Smooth muscle cell (in vitro differentiated cells): ENCODE results near the gene GRK2. TPM values are rescaled to one million over a fixed set of nuclear protein-coding genes. Genes with fewer than 3 reads are reported as not detected.

Source experiments
- DNase-seq: peaks from one replicate; lab custom pipeline; 2025; ENCODE audit not compliant: unreplicated experiment; lab: John Stamatoyannopoulos, UW
- H2AFZ ChIP-seq: fragments of 200-600 bp; sonication (generic); 2 replicates; pipeline ENCODE4 v1.6.0; 2016; ENCODE audit warnings: antibody characterized with exemption, low read depth, mild to moderate bottlenecking
- H3F3A ChIP-seq: fragments of 200-600 bp; sonication (generic); 2 replicates; pipeline ENCODE4 v1.6.0; 2017; ENCODE audit warnings: antibody characterized with exemption, low read depth
- H3K27ac ChIP-seq: fragments of 200-600 bp; sonication (generic); 2 replicates; pipeline ENCODE4 v1.5.1; 2016; ENCODE audit warnings: low read depth, mild to moderate bottlenecking
- H3K27me3 ChIP-seq: fragments of 200-600 bp; sonication (generic); 2 replicates; pipeline ENCODE4 v1.6.1; 2016; ENCODE audit warnings: low read depth, mild to moderate bottlenecking
- H3K36me3 ChIP-seq: fragments of 200-600 bp; sonication (generic); 2 replicates; pipeline ENCODE4 v1.5.1; 2016; ENCODE audit warnings: low read depth
- H3K4me1 ChIP-seq: fragments of 200-600 bp; sonication (generic); 2 replicates; pipeline ENCODE4 v1.5.1; 2016; ENCODE audit warnings: low read depth
- H3K4me2 ChIP-seq: fragments of 200-600 bp; sonication (generic); 2 replicates; pipeline ENCODE4 v1.6.0; 2016; ENCODE audit warnings: mild to moderate bottlenecking
- H3K4me3 ChIP-seq: fragments of 200-600 bp; sonication (generic); 2 replicates; pipeline ENCODE4 v1.5.1; 2016; ENCODE audit warnings: mild to moderate bottlenecking
- H3K79me2 ChIP-seq: fragments of 200-600 bp; sonication (generic); 2 replicates; pipeline ENCODE4 v1.6.0; 2016; ENCODE audit warnings: low read depth, mild to moderate bottlenecking
- H3K9ac ChIP-seq: fragments of 200-600 bp; sonication (generic); 2 replicates; pipeline ENCODE4 v1.6.0; 2016; ENCODE audit warnings: low read depth
- H3K9me3 ChIP-seq: fragments of 200-600 bp; sonication (generic); replicated peaks from 2 replicates; pipeline ENCODE4 v1.5.1; 2016; ENCODE audit warnings: low read depth
- H4K20me1 ChIP-seq: fragments of 200-600 bp; sonication (generic); 2 replicates; pipeline ENCODE4 v1.6.0; 2016; ENCODE audit warnings: low read depth
- WGBS: methylation state at CpG from one replicate; pipeline ENCODE4 v1.1.7; 2016; ENCODE audit warnings: low lambda C conversion rate; 5-methylcytosine and 5-hydroxymethylcytosine counted together
- polyA plus RNA-seq: library from polyadenylated mRNA; unstranded; fragments of >200 nt; fragmentation: Nextera tagmentation; extraction: Ambion mirVana; gene quantifications from 2 replicates; pipeline ENCODE4 v1.2.1, GENCODE V29; 2016
- total RNA-seq: library from RNA; depleted of rRNA; stranded (reverse); fragments of >200 nt; gene quantifications from 2 replicates; pipeline ENCODE4 v1.2.3, GENCODE V29; 2014
- TF ChIP-seq, protein P1 (sequence below): fragments of 200-600 bp; sonication (generic); IDR thresholded peaks from 2 replicates; pipeline ENCODE4 v1.5.1; 2017; ENCODE audit warnings: borderline replicate concordance, mild to moderate bottlenecking, antibody characterized with exemption; ENCODE audit not compliant: insufficient read depth, poor library complexity, severe bottlenecking

The GRK2 gene
- total and polyA plus RNA-seq, 2 experiments from 2014 or later = 22.2 to 42.5 TPM

DNA sequence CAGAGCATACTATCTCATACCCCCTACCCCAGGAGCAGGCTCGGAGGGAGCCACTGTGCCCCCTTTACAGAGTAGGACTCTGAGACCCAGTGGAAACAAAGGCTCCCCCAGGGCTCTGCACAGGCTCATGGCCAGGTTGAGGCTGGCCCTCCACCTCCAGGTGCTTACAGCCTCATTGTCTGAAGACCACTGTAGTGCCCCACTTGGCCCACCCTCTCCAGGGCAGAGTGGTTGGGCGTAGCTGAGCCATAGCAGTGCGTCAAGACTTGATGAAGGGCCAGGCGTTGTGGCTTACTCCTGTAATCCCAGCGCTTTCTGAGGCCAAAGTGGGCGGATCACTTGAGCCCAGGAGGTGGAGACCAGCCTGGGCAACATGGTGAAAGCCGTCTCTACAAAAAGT, 24.5 kb downstream of the GRK2 start:
- no peak overlapping the region for H2AFZ ChIP-seq
- peaks cover 62% of the 10 kb centered on the region for H3K79me2 ChIP-seq
- H3K9ac ChIP-seq = no peak overlapping the region
- no peak for DNase-seq
- WGBS = 75% methylated on average over 7 of the region's 7 CpGs
- H3K4me2 ChIP-seq = peak overlapping the region; percentile 98
- H3F3A ChIP-seq = peaks cover 9% of the 10 kb centered on the region
- peak overlapping the region; percentile 38 for H3K27ac ChIP-seq
- TF ChIP-seq, protein P1, sequence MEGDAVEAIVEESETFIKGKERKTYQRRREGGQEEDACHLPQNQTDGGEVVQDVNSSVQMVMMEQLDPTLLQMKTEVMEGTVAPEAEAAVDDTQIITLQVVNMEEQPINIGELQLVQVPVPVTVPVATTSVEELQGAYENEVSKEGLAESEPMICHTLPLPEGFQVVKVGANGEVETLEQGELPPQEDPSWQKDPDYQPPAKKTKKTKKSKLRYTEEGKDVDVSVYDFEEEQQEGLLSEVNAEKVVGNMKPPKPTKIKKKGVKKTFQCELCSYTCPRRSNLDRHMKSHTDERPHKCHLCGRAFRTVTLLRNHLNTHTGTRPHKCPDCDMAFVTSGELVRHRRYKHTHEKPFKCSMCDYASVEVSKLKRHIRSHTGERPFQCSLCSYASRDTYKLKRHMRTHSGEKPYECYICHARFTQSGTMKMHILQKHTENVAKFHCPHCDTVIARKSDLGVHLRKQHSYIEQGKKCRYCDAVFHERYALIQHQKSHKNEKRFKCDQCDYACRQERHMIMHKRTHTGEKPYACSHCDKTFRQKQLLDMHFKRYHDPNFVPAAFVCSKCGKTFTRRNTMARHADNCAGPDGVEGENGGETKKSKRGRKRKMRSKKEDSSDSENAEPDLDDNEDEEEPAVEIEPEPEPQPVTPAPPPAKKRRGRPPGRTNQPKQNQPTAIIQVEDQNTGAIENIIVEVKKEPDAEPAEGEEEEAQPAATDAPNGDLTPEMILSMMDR = no peak
- peaks cover 5% of the 10 kb centered on the region for H3K9me3 ChIP-seq
- H3K27me3 ChIP-seq = no peaks in the 10 kb centered on the region
- H3K36me3 ChIP-seq = peaks cover 9% of the 10 kb centered on the region
- no peak overlapping the region for H3K4me3 ChIP-seq
- H3K4me1 ChIP-seq = peaks cover 17% of the 10 kb centered on the region
- peaks cover 29% of the 10 kb centered on the region for H4K20me1 ChIP-seq

DNA sequence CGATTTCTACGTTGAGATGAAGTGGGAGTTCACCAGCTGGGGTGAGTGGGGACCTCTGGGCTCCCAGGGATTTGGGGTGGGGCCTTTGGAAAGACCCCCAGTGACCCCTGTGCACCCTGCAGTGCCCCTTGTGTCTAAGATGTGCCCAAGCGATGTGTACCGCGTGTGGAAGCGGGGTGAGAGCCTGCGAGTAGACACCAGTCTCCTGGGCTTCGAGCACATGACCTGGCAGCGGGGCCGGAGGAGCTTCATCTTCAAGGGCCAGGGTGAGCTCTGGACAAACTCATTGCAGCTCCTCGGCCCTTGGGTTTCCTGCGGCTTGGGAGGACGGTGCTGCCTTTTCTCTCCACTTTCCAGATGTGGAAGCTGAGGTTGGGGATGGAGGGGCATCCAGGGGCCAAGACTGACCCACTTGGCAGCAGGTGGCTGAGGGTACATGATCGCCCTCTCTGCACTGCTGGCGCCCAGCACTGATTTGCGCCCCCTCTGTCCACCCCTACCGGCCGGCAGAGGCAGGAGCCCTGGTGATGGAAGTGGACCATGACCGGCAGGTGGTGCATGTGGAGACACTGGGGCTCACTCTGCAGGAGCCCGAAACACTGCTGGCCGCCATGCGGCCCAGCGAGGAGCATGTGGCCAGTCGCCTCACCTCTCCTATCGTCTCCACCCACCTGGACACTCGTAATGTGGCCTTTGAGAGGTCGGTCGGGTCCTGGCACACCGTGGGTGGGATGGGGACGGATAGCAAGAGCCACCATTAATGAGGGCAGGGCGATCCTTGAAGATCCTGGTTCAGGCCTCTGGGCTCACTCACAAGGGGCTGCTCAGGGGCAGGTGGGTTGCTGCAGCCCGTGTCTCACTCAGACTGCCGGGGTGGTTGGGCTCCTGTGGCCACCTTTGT, 25.5 kb downstream of the GRK2 start:
- WGBS = 98% methylated on average over 33 of the region's 33 CpGs
- Histone ChIP-seq H3F3A (peaks cover 9% of the 10 kb centered on the region), H3K4me1 (peaks cover 17% of the 10 kb centered on the region), H3K9me3 (peaks cover 9% of the 10 kb centered on the region), H3K27ac (peak overlapping the region; percentile 85), H3K36me3 (peaks cover 17% of the 10 kb centered on the region), H4K20me1 (peaks cover 37% of the 10 kb centered on the region), H2AFZ (no peak overlapping the region), H3K27me3 (no peaks in the 10 kb centered on the region), H3K79me2 (peaks cover 71% of the 10 kb centered on the region), H3K9ac (peak overlapping the region; percentile 63), H3K4me3 (no peak overlapping the region), H3K4me2 (peak overlapping the region; percentile 70)
- no peak for DNase-seq
- TF ChIP-seq, protein P1 = no peak

DNA sequence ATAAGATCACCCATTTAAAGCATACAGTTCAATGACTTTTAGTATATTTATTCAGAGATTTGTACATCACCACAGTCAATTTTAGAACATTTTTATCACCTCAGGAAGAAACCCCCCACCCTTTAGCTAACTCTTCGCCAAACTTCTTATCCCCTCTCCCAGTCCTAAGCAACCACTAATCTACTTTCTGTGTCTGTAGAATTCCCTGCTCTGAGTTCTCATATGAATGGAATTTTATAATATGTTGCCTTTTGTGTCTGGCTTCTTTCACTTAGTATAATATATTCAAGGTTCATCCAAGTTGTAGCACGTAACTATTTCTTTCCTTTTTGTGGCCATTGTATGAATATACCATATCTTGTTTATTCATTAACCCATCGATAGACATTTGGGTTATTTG, 26.4 kb downstream of the GRK2 start:
- H3K27me3 ChIP-seq = no peaks in the 10 kb centered on the region
- H2AFZ ChIP-seq = no peak overlapping the region
- peaks cover 9% of the 10 kb centered on the region for H3F3A ChIP-seq
- peaks cover 45% of the 10 kb centered on the region for H4K20me1 ChIP-seq
- WGBS = 47% methylated on average over 3 of the region's 3 CpGs
- peak overlapping the region; percentile 85 for H3K27ac ChIP-seq
- peaks cover 79% of the 10 kb centered on the region for H3K79me2 ChIP-seq
- H3K4me2 ChIP-seq = peak overlapping the region; percentile 70
- peak overlapping the region; percentile 63 for H3K9ac ChIP-seq
- peaks cover 16% of the 10 kb centered on the region for H3K4me1 ChIP-seq
- no peak for DNase-seq
- TF ChIP-seq, protein P1 = no peak
- peak overlapping the region; percentile 6 for H3K4me3 ChIP-seq
- peaks cover 9% of the 10 kb centered on the region for H3K9me3 ChIP-seq
- peaks cover 17% of the 10 kb centered on the region for H3K36me3 ChIP-seq

DNA sequence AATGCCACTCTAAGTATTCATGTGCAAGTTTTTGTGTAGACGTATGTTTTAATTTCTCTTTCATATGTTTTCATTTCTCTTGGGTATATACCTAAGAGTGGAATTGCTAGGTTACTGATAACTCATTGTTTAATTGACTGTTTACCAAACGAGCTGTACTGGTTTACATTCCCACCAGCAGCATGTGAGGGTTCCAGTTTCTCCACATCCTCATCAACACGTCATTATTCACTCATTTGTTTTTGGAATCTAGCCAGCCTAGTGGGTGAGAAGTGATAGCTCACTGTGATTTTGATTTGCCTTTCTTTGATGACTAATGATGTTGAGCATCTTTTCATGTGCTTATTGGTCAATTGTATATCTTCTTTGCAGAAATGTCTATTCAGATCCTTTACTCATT, 26.8 kb downstream of the GRK2 start:
- H3K79me2 ChIP-seq = peaks cover 81% of the 10 kb centered on the region
- peaks cover 49% of the 10 kb centered on the region for H4K20me1 ChIP-seq
- peak overlapping the region; percentile 70 for H3K4me2 ChIP-seq
- H3K27me3 ChIP-seq = no peaks in the 10 kb centered on the region
- TF ChIP-seq, protein P1 = no peak
- no peak overlapping the region for H2AFZ ChIP-seq
- peak overlapping the region; percentile 6 for H3K4me3 ChIP-seq
- WGBS = 63% methylated on average over 3 of the region's 3 CpGs
- peaks cover 12% of the 10 kb centered on the region for H3K4me1 ChIP-seq
- H3K9ac ChIP-seq = peak overlapping the region; percentile 63
- peaks cover 17% of the 10 kb centered on the region for H3K36me3 ChIP-seq
- peak overlapping the region; percentile 85 for H3K27ac ChIP-seq
- H3K9me3 ChIP-seq = peaks cover 9% of the 10 kb centered on the region
- H3F3A ChIP-seq = peaks cover 6% of the 10 kb centered on the region
- DNase-seq = no peak
